NCI-H524 treated with DMSO at 0.1 percent for 48 hours (cell line): ENCODE data around the gene CASKIN1.
"Not testable (repeated sequence)": the region's sequence is repeated elsewhere in the genome, so short reads cannot be mapped to it uniquely, and the experiment has no call there.

ENCODE experiments used
- DNase-seq: peaks from one replicate; lab custom pipeline; 2025; lab: John Stamatoyannopoulos, UW

Gene CASKIN1

DNA sequence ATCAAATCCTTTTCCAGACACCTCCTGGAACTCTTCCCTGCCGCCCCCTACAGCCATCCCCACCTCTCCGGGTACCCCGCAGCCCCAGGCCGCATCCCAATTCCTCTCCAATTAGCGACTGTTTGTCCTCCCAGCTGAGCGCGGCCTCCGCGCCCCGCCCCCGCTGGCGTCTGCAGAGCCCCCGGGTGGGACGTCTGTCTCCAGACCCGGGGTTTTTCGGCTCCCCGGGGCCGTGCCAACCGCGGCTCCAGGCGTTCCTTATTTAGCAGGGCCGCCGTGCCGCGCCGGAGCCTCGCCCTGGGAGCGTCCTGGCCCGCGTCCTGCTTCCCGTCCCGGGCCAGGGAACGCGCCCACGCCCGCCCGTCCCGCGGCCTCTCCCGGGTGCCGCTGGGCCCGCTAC, 61.3 kb downstream of the CASKIN1 start:
- DNase-seq = not testable (repeated sequence)

DNA sequence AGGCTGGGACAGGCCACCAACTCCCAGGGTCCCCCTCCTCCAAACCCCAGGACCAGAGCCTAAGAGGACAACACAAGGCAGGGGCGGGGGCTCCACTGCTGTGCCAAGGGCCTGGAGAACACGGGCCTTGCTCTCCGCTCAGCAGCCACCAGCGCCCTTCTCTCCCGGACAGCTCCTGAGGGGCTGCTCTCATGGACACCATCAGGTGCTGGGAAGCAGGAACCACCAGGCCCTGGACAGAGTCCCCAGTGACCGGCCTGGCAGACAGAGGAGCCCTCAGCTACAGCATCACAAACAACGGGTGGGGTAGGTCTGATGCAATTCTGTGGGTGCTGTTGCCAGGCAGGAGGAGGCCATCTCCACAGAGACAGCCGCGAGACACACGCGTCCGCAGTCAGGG, 62.6 kb downstream of the CASKIN1 start:
- DNase-seq = not testable (repeated sequence)

DNA sequence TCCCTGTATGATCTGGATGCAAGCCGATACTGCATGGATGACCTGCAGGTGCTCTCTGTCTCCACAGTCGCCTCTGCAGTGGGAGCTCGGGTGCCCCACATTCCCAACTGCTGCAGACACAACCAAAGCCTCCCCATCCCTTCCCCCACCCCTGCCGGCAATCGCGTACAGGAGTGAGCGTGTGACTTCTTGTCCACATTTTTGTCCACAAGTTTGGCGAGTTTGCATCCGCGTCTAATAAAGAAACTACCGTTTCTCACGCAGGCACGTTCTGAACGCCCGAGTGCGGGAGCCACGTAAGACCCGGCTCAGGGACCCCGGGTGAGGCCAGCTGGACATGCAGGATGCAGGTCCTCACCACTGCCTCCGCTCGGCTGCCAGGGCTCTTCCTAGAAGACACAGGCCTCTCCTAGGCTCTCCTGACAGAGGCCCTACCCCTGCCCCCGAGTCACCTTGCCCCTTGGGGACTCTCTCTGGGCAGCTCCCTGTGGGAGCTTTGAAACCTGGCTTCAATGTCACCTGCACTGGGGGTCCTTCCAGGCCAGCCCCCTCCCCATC, 66.4 kb downstream of the CASKIN1 start:
- not testable (repeated sequence) for DNase-seq

DNA sequence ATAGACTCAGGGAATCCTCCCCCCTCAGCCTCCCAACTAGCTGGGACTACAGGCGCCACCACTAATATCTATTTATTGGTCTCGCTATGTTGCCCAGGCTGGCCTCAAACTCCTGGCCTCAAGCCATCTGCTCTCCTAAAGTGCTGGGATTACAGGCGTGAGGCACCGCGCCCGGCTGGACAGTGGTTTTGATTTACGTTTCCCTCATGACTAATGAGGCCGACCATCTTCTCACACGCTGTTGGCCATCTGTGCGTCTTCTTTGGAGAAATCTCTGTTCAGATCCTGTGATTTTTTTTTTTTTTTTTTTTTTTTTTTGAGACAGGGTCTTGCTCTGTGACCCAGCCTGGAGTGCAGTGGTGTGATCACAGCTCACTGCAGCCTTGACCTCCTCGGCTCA, 67.2 kb downstream of the CASKIN1 start:
- DNase-seq = not testable (repeated sequence)

DNA sequence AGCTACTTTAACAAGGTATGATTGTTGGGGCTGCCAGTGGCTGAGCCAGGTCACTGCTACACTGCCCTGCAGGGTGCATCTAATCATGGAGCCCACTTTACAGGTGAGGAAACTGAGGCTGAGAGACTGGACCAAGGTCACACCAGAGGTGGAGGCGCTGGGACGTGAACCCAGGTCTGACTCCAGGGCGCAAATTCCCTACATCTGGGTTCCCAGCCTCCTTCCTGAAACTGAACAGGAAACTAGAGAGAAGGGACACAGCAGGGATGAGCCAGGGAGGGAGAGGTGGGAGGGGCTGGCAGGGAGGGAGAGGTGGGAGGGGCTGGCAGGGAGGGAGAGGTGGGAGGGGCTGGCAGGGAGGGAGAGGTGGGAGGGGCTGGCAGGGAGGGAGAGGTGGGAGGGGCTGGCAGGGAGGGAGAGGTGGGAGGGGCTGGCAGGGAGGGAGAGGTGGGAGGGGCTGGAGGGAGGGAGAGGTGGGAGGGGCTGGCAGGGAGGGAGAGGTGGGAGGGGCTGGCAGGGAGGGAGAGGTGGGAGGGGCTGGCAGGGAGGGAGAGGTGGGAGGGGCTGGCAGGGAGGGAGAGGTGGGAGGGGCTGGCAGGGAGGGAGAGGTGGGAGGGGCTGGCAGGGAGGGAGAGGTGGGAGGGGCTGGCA, 68.7 kb downstream of the CASKIN1 start:
- DNase-seq = not testable (repeated sequence)
